Measurements from ENCODE around the gene KDR.

The KDR gene

GRCh38 chr4:55124322-55125076 lies 896 bp downstream of the KDR start:
- H3K4me3 ChIP-seq (ENCODE audit: low read depth, low read length): peak overlapping the region; percentile 76
- TF ChIP-seq CTCF (conservative IDR thresholded peaks at IDR 0.05; ENCODE audit: low read depth, low read length): no peak
- peak; percentile 36 for DNase-seq (ENCODE audit: low read depth)

- DNase-seq (ENCODE audit: low read depth): no peak
- no peak for TF ChIP-seq CTCF (conservative IDR thresholded peaks at IDR 0.05; ENCODE audit: low read depth, low read length)
- peak overlapping the region; percentile 76 for H3K4me3 ChIP-seq (ENCODE audit: low read depth, low read length)
Observed at GRCh38 chr4:55123791-55124190, 1.6 kb downstream of the KDR start.

GRCh38 chr4:55122235-55122634 lies 3.2 kb downstream of the KDR start:
- no peak for TF ChIP-seq CTCF (conservative IDR thresholded peaks at IDR 0.05; ENCODE audit: low read depth, low read length)
- H3K4me3 ChIP-seq (ENCODE audit: low read depth, low read length): no peak overlapping the region
- no peak for DNase-seq (ENCODE audit: low read depth)

GRCh38 chr4:55121246-55121645 lies 4.1 kb downstream of the KDR start:
- DNase-seq (ENCODE audit: low read depth): no peak
- no peak overlapping the region for H3K4me3 ChIP-seq (ENCODE audit: low read depth, low read length)
- no peak for TF ChIP-seq CTCF (conservative IDR thresholded peaks at IDR 0.05; ENCODE audit: low read depth, low read length)

GRCh38 chr4:55118397-55118796 lies 7.0 kb downstream of the KDR start:
- no peak for DNase-seq (ENCODE audit: low read depth)
- no peak for TF ChIP-seq CTCF (conservative IDR thresholded peaks at IDR 0.05; ENCODE audit: low read depth, low read length)
- H3K4me3 ChIP-seq (ENCODE audit: low read depth, low read length): no peak overlapping the region

GRCh38 chr4:55117511-55117910 lies 7.9 kb downstream of the KDR start:
- peak; percentile 17 for DNase-seq (ENCODE audit: low read depth)
- no peak for TF ChIP-seq CTCF (conservative IDR thresholded peaks at IDR 0.05; ENCODE audit: low read depth, low read length)
- H3K4me3 ChIP-seq (ENCODE audit: low read depth, low read length): no peak overlapping the region

- no peak for TF ChIP-seq CTCF (conservative IDR thresholded peaks at IDR 0.05; ENCODE audit: low read depth, low read length)
- peak; percentile 62 for DNase-seq (ENCODE audit: low read depth)
- H3K4me3 ChIP-seq (ENCODE audit: low read depth, low read length): no peak overlapping the region
Observed at GRCh38 chr4:55116450-55116849, 8.9 kb downstream of the KDR start.
